CD4-positive, alpha-beta T cell (primary cell): Measurements from ENCODE around the gene OXCT1. TPM values are rescaled to one million over a fixed set of nuclear protein-coding genes. Genes with fewer than 3 reads are reported as not detected.

Experiments
- ATAC-seq: fragments of 200-7000 bp; cut with Tn5 transposase; one replicate; pipeline ENCODE4 v1.10.0; 2022; ENCODE audit warnings: mild to moderate bottlenecking; ENCODE audit not compliant: poor library complexity
- CTCF ChIA-PET: fragments of 350-600 bp; sonication (Branson Sonifier 250); formaldehyde crosslinking; loops from one replicate; lab custom pipeline; 2021; ENCODE audit warnings: antibody characterized with exemption, inconsistent platforms; lab: Charles Lee
- POLR2A ChIA-PET: fragments of 350-600 bp; sonication (Branson Sonifier 250); formaldehyde crosslinking; loops from one replicate; lab custom pipeline; 2021; ENCODE audit warnings: antibody characterized with exemption, inconsistent platforms; lab: Charles Lee
- DNase-seq, 14 experiments: peaks; one replicate each; pipeline ENCODE4 v3.0.0-alpha.2; 2013 to 2020; ENCODE audit warnings: mixed read lengths in 2 of 14
- H3K27ac ChIP-seq, 2 donors: one replicate each; pipeline versions ENCODE4 v1.5.1 to v1.7.0; 2013; ENCODE audit warnings: low read length in 2 of 2, low read depth in 1 of 2, mild to moderate bottlenecking in 1 of 2
- H3K27me3 ChIP-seq, 2 experiments: 1 replicate in 1 of 2; 2 replicates in 1 of 2; pipeline versions ENCODE4 v1.6.1 to v1.7.0; 2013; ENCODE audit warnings: low read length in 2 of 2, control low read depth in 1 of 2, mild to moderate bottlenecking in 1 of 2, moderate library complexity in 1 of 2; ENCODE audit not compliant: insufficient read depth in 2 of 2, control insufficient read depth in 1 of 2
- H3K36me3 ChIP-seq: one replicate; pipeline ENCODE4 v1.6.1; 2013; ENCODE audit warnings: low read length, control low read depth; ENCODE audit not compliant: insufficient read depth
- H3K4me1 ChIP-seq: one replicate; pipeline ENCODE4 v1.6.1; 2013; ENCODE audit warnings: low read length, control low read depth; ENCODE audit not compliant: insufficient read depth
- H3K4me3 ChIP-seq: one replicate; pipeline ENCODE4 v1.5.1; 2013; ENCODE audit warnings: mild to moderate bottlenecking, low read length, moderate library complexity
- H3K9me3 ChIP-seq, 2 experiments: 1 replicate in 1 of 2; 2 replicates in 1 of 2; pipeline versions ENCODE4 v1.6.1 to v1.7.0; 2013; ENCODE audit warnings: low read length in 2 of 2, mild to moderate bottlenecking in 2 of 2, control low read depth in 1 of 2, moderate library complexity in 1 of 2; ENCODE audit not compliant: control insufficient read depth in 1 of 2, insufficient read depth in 1 of 2
- H3K27ac Mint-ChIP-seq: one replicate; pipeline ENCODE4 v1.8.0; 2020; ENCODE audit warnings: mixed read lengths
- H3K27me3 Mint-ChIP-seq: one replicate; pipeline ENCODE4 v1.8.0; 2021; ENCODE audit warnings: mixed read lengths
- H3K36me3 Mint-ChIP-seq: one replicate; pipeline ENCODE4 v1.8.0; 2021; ENCODE audit warnings: low read depth, mixed read lengths
- H3K4me1 Mint-ChIP-seq: one replicate; pipeline ENCODE4 v1.8.0; 2021; ENCODE audit warnings: low read depth, mixed read lengths
- H3K4me3 Mint-ChIP-seq: one replicate; pipeline ENCODE4 v1.8.0; 2020; ENCODE audit warnings: mild to moderate bottlenecking, mixed read lengths
- H3K9me3 Mint-ChIP-seq: one replicate; pipeline ENCODE4 v1.8.0; 2020; ENCODE audit warnings: mixed read lengths
- CTCF ChIP-seq: fragments of 200-600 bp; IDR thresholded peaks from one replicate; pipeline ENCODE4 v1.8.0; 2022; ENCODE audit warnings: antibody characterized with exemption, mild to moderate bottlenecking
- intact Hi-C, 2 experiments: fragments of 100-400 bp; cut with DNase I in 1 of 2; cut with micrococcal nuclease in 1 of 2; formaldehyde crosslinking; loops; one replicate each; pipeline versions ENCODE4 v1.15.1 to v1.9.0; 2023 to 2025; cut with DNase I, micrococcal nuclease
- total RNA-seq, 174 experiments: library from RNA in 2 of 174; stranded (reverse) in 2 of 174; gene quantifications; one replicate each; pipeline ENCODE4 v1.2.3 and lab custom pipeline; 2021 to 2026

OXCT1 gene
- total RNA-seq, 2 experiments from 2014 or later: 14.7 to 15.3 TPM

GRCh38 chr5:41883936-41884335, 13.7 kb upstream of the OXCT1 start:
- DNase-seq (no peak), ATAC-seq (no peak)
- no peaks in the 10 kb centered on the region for H3K4me1 Mint-ChIP-seq
- H3K36me3 Mint-ChIP-seq: no peaks in the 10 kb centered on the region
- H3K27me3 Mint-ChIP-seq: peaks cover 31% of the 10 kb centered on the region
- H3K27me3 ChIP-seq: peaks cover 2 to 20% of the 10 kb centered on the region in 2 experiments
- H3K4me3 Mint-ChIP-seq: no peak overlapping the region
- no peaks in the 10 kb centered on the region for H3K9me3 Mint-ChIP-seq
- no peaks in the 10 kb centered on the region for H3K36me3 ChIP-seq
- H3K27ac Mint-ChIP-seq: no peak overlapping the region
- no peak overlapping the region for H3K4me3 ChIP-seq
- intact Hi-C loops: no loop called here
- no peaks in the 10 kb centered on the region for H3K4me1 ChIP-seq
- no peaks in the 10 kb centered on the region for H3K9me3 ChIP-seq
- CTCF ChIA-PET: no interaction called here
- no peak overlapping the region for H3K27ac ChIP-seq
- no peak for TF ChIP-seq CTCF
- POLR2A ChIA-PET: no interaction called here

GRCh38 chr5:41883243-41883642, 13.0 kb upstream of the OXCT1 start:
- TF ChIP-seq CTCF: no peak
- Histone ChIP-seq H3K27me3 (peaks cover 2 to 14% of the 10 kb centered on the region in 2 experiments), H3K4me3 (no peak overlapping the region), H3K4me1 (no peaks in the 10 kb centered on the region), H3K27ac (no peak overlapping the region), H3K9me3 (no peaks in the 10 kb centered on the region), H3K36me3 (no peaks in the 10 kb centered on the region)
- no peak overlapping the region for H3K27ac Mint-ChIP-seq
- intact Hi-C loops: no loop called here
- H3K27me3 Mint-ChIP-seq: peaks cover 24% of the 10 kb centered on the region
- CTCF ChIA-PET: no interaction called here
- H3K36me3 Mint-ChIP-seq: no peaks in the 10 kb centered on the region
- H3K9me3 Mint-ChIP-seq: no peaks in the 10 kb centered on the region
- no peak overlapping the region for H3K4me3 Mint-ChIP-seq
- ATAC-seq: no peak
- no peak for DNase-seq
- no peaks in the 10 kb centered on the region for H3K4me1 Mint-ChIP-seq
- POLR2A ChIA-PET: no interaction called here

GRCh38 chr5:41882765-41883164, 12.5 kb upstream of the OXCT1 start:
- H3K4me1 Mint-ChIP-seq: no peaks in the 10 kb centered on the region

More at GRCh38 chr5:41882765-41883164, 12.5 kb upstream of the OXCT1 start:
- intact Hi-C loops: no loop called here
- H3K27me3 ChIP-seq: peaks cover 2 to 9% of the 10 kb centered on the region in 2 experiments
- no peaks in the 10 kb centered on the region for H3K36me3 ChIP-seq
- ChIA-PET POLR2A (no interaction called here), CTCF (no interaction called here)
- H3K9me3 ChIP-seq: no peaks in the 10 kb centered on the region
- TF ChIP-seq CTCF: no peak
- H3K36me3 Mint-ChIP-seq: no peaks in the 10 kb centered on the region
- no peaks in the 10 kb centered on the region for H3K9me3 Mint-ChIP-seq
- ATAC-seq (no peak), DNase-seq (no peak)
- H3K27ac Mint-ChIP-seq: no peak overlapping the region
- H3K4me1 ChIP-seq: no peaks in the 10 kb centered on the region
- no peak overlapping the region for H3K27ac ChIP-seq
- peaks cover 19% of the 10 kb centered on the region for H3K27me3 Mint-ChIP-seq
- no peak overlapping the region for H3K4me3 ChIP-seq
- no peak overlapping the region for H3K4me3 Mint-ChIP-seq
